K562 (cell line): ENCODE measurements around the gene MATK. TPM values are rescaled to one million over a fixed set of nuclear protein-coding genes. Genes with fewer than 3 reads are reported as not detected.

Experiments used
- CREBBP ChIP-seq: IDR thresholded peaks from one replicate; pipeline ENCODE4 v1.6.1; 2012; ENCODE audit warnings: low read depth, mild to moderate bottlenecking, control low read depth, inconsistent platforms, low read length
- ESRRB ChIP-seq: fragments of 250-450 bp; sonication (Bioruptor Pico); IDR thresholded peaks from 2 replicates; pipeline ENCODE4 v1.5.0; 2020; ENCODE audit warnings: mild to moderate bottlenecking, moderate library complexity, borderline replicate concordance
- ETS1 ChIP-seq: conservative IDR thresholded peaks from 2 replicates; pipeline ENCODE4 v1.6.1; 2011; ENCODE audit warnings: low read depth, mild to moderate bottlenecking, low read length; ENCODE audit not compliant: control insufficient read depth
- FOXM1 ChIP-seq, 2 experiments: fragments of 450-650 bp in 1 of 2; sonication (generic) in 1 of 2; formaldehyde crosslinking in 1 of 2; IDR thresholded peaks; 2 replicates each; pipeline versions ENCODE4 v1.6.1 to v1.9.0; 2017 to 2022; ENCODE audit warnings: low read depth in 2 of 2, mild to moderate bottlenecking in 2 of 2, missing genetic modification reagents in 1 of 2, moderate library complexity in 1 of 2
- ILF3 ChIP-seq: fragments of 450-650 bp; IDR thresholded peaks from 2 replicates; pipeline ENCODE4 v1.6.1; 2018; ENCODE audit warnings: antibody characterized with exemption, mild to moderate bottlenecking, moderate library complexity, borderline replicate concordance
- LCOR ChIP-seq: sonication (generic); formaldehyde crosslinking; IDR thresholded peaks from 2 replicates; pipeline ENCODE4 v1.8.0; 2022; ENCODE audit warnings: mild to moderate bottlenecking, missing genetic modification reagents
- MEIS2 ChIP-seq: fragments of 450-650 bp; IDR thresholded peaks from 2 replicates; pipeline ENCODE4 v1.6.1; 2014; ENCODE audit warnings: mild to moderate bottlenecking; ENCODE audit not compliant: partially characterized antibody
- RFX1 ChIP-seq: fragments of 450-650 bp; IDR thresholded peaks from 2 replicates; pipeline ENCODE4 v1.6.1; 2016; ENCODE audit warnings: mild to moderate bottlenecking, moderate library complexity
- SMC3 ChIP-seq: conservative IDR thresholded peaks from 2 replicates; pipeline ENCODE4 v1.6.1; 2011; ENCODE audit warnings: low read depth, low read length, improper control_type of control experiment; ENCODE audit not compliant: insufficient read depth
- SUPT5H ChIP-seq: fragments of 450-650 bp; IDR thresholded peaks from 2 replicates; pipeline ENCODE4 v1.6.1; 2016
- TARDBP ChIP-seq: fragments of 450-650 bp; IDR thresholded peaks from 2 replicates; pipeline ENCODE4 v1.6.1; 2016
- TBP ChIP-seq: optimal IDR thresholded peaks from 2 replicates; pipeline ENCODE3; 2011; ENCODE audit warnings: low read depth, low read length, improper control_type of control experiment
- XRCC4 ChIP-seq: IDR thresholded peaks from one replicate; pipeline ENCODE4 v1.6.1; 2011; ENCODE audit not compliant: insufficient read depth, insufficient read length; ENCODE audit errors: extremely low read depth
- ZBTB49 ChIP-seq: sonication (generic); formaldehyde crosslinking; IDR thresholded peaks from 2 replicates; pipeline ENCODE4 v1.8.0; 2022; ENCODE audit warnings: missing genetic modification reagents, mild to moderate bottlenecking, borderline replicate concordance
- ZEB2 ChIP-seq: fragments of 450-650 bp; IDR thresholded peaks from 2 replicates; pipeline ENCODE4 v1.6.1; 2016
- ZNF785 ChIP-seq: fragments of 250-450 bp; sonication (Bioruptor Pico); IDR thresholded peaks from 2 replicates; pipeline ENCODE4 v1.4.0; 2020; ENCODE audit warnings: mild to moderate bottlenecking
- polyA plus RNA-seq, 8 experiments: library from polyadenylated mRNA; depleted of rRNA in 4 of 8; stranded (reverse) in 5 of 8; unstranded in 3 of 8; fragments of >200 nt; fragmentation: Nextera tagmentation in 2 of 8; fragmentation: Illumina TruSeq in 1 of 8; extraction: Ambion mirVana in 2 of 8; extraction: Trizol in 1 of 8; gene quantifications; 2 replicates each; pipeline versions ENCODE4 v1.2.1 to v1.2.3, GENCODE V29; 2011 to 2014; ENCODE audit warnings: inconsistent platforms in 1 of 8, missing spikeins in 1 of 8
- total RNA-seq, 7 experiments: library from RNA; depleted of rRNA in 6 of 7; stranded (reverse); fragments of >200 nt in 6 of 7; fragmentation: Illumina TruSeq in 2 of 7; extraction: Trizol in 2 of 7; gene quantifications; 2 replicates each; pipeline versions ENCODE4 v1.2.1 to v1.2.3, GENCODE V29; 2011 to 2021; ENCODE audit warnings: low replicate concordance in 1 of 7
- TF ChIP-seq, protein P1 (sequence below): sonication (generic); formaldehyde crosslinking; IDR thresholded peaks from 2 replicates; pipeline ENCODE4 v1.8.1; 2023; ENCODE audit warnings: mild to moderate bottlenecking, missing genetic modification reagents, moderate library complexity
- TF ChIP-seq, protein P2 (sequence below): fragments of 250-450 bp; sonication (Bioruptor Pico); IDR thresholded peaks from 2 replicates; pipeline ENCODE4 v1.8.0; 2022; ENCODE audit warnings: inconsistent platforms, mild to moderate bottlenecking, moderate library complexity, borderline replicate concordance

The MATK gene
- total and polyA plus RNA-seq, 9 of the 15 experiments (the other 6 are each of a cell fraction or from before 2014, with no cell fraction given) = 0.08 to 41.5 (median 21.4) TPM

DNA sequence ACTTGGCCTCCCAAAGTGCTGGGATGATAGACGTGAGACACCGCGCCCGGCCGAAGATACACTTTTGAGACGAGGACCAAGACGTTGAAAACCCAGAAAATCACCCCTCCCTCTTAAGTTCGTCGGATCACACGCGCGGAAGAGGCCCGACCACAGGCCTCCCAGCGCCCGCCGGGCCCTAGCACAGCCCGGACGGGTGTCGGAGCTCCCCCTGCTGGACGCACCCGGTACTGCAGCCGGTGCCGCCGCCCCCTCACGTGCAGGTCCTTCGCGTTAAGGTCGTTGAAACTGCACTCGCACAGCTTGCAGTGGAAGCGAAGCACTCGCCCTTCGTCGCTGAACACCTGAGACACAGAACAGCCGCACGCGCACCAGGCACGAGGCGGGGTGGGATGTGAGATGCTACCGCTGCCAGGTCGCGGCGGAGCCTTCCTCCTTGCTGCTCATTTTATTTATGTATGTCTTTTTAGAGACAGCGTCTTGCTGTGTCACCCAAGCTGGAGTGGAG is 35.7 kb upstream of the MATK start (continued):
- TF ChIP-seq ESRRB (CRISPR knock-in tag) (no peak), TBP (no peak), ILF3 (no peak), SUPT5H (no peak), XRCC4 (no peak), CREBBP (no peak), TARDBP (0 out of 2 replicates have a peak, but pooled peaks have one; percentile 63), ZEB2 (no peak), SMC3 (peak; percentile 82), LCOR (no peak), ZNF785 (CRISPR knock-in tag) (no peak), ZBTB49 (CRISPR knock-in tag) (peak; percentile 43; the same call in 1 of the 2 replicates), MEIS2 (no peak), ETS1 (0 out of 2 replicates have a peak, but pooled peaks have one; percentile 34), FOXM1 (IDR thresholded peaks at IDR 0.05; ENCODE audit: low read depth) (peak; percentile 16; the same call in 1 of the 2 replicates), FOXM1 (CRISPR knock-in tag; IDR thresholded peaks at IDR 0.05; ENCODE audit: low read depth) (0 out of 2 replicates have a peak, but pooled peaks have one; percentile 43), RFX1 (no peak)
- TF ChIP-seq, protein P1, sequence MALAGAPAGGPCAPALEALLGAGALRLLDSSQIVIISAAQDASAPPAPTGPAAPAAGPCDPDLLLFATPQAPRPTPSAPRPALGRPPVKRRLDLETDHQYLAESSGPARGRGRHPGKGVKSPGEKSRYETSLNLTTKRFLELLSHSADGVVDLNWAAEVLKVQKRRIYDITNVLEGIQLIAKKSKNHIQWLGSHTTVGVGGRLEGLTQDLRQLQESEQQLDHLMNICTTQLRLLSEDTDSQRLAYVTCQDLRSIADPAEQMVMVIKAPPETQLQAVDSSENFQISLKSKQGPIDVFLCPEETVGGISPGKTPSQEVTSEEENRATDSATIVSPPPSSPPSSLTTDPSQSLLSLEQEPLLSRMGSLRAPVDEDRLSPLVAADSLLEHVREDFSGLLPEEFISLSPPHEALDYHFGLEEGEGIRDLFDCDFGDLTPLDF (CRISPR knock-in tag) = no peak
- TF ChIP-seq, protein P2, sequence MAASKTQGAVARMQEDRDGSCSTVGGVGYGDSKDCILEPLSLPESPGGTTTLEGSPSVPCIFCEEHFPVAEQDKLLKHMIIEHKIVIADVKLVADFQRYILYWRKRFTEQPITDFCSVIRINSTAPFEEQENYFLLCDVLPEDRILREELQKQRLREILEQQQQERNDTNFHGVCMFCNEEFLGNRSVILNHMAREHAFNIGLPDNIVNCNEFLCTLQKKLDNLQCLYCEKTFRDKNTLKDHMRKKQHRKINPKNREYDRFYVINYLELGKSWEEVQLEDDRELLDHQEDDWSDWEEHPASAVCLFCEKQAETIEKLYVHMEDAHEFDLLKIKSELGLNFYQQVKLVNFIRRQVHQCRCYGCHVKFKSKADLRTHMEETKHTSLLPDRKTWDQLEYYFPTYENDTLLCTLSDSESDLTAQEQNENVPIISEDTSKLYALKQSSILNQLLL (CRISPR knock-in tag) = no peak
